Smooth muscle cell (in vitro differentiated cells): Measurements from ENCODE around the gene RENBP. TPM values are rescaled to one million over a fixed set of nuclear protein-coding genes. Genes with fewer than 3 reads are reported as not detected.

ENCODE experiments used
- DNase-seq: peaks from one replicate; lab custom pipeline; 2025; ENCODE audit not compliant: unreplicated experiment; lab: John Stamatoyannopoulos, UW
- H2AFZ ChIP-seq: fragments of 200-600 bp; sonication (generic); 2 replicates; pipeline ENCODE4 v1.6.0; 2016; ENCODE audit warnings: antibody characterized with exemption, low read depth, mild to moderate bottlenecking
- H3F3A ChIP-seq: fragments of 200-600 bp; sonication (generic); 2 replicates; pipeline ENCODE4 v1.6.0; 2017; ENCODE audit warnings: antibody characterized with exemption, low read depth
- H3K27ac ChIP-seq: fragments of 200-600 bp; sonication (generic); 2 replicates; pipeline ENCODE4 v1.5.1; 2016; ENCODE audit warnings: low read depth, mild to moderate bottlenecking
- H3K27me3 ChIP-seq: fragments of 200-600 bp; sonication (generic); 2 replicates; pipeline ENCODE4 v1.6.1; 2016; ENCODE audit warnings: low read depth, mild to moderate bottlenecking
- H3K36me3 ChIP-seq: fragments of 200-600 bp; sonication (generic); 2 replicates; pipeline ENCODE4 v1.5.1; 2016; ENCODE audit warnings: low read depth
- H3K4me1 ChIP-seq: fragments of 200-600 bp; sonication (generic); 2 replicates; pipeline ENCODE4 v1.5.1; 2016; ENCODE audit warnings: low read depth
- H3K4me2 ChIP-seq: fragments of 200-600 bp; sonication (generic); 2 replicates; pipeline ENCODE4 v1.6.0; 2016; ENCODE audit warnings: mild to moderate bottlenecking
- H3K4me3 ChIP-seq: fragments of 200-600 bp; sonication (generic); 2 replicates; pipeline ENCODE4 v1.5.1; 2016; ENCODE audit warnings: mild to moderate bottlenecking
- H3K79me2 ChIP-seq: fragments of 200-600 bp; sonication (generic); 2 replicates; pipeline ENCODE4 v1.6.0; 2016; ENCODE audit warnings: low read depth, mild to moderate bottlenecking
- H3K9ac ChIP-seq: fragments of 200-600 bp; sonication (generic); 2 replicates; pipeline ENCODE4 v1.6.0; 2016; ENCODE audit warnings: low read depth
- H3K9me3 ChIP-seq: fragments of 200-600 bp; sonication (generic); replicated peaks from 2 replicates; pipeline ENCODE4 v1.5.1; 2016; ENCODE audit warnings: low read depth
- H4K20me1 ChIP-seq: fragments of 200-600 bp; sonication (generic); 2 replicates; pipeline ENCODE4 v1.6.0; 2016; ENCODE audit warnings: low read depth
- WGBS: methylation state at CpG from one replicate; pipeline ENCODE4 v1.1.7; 2016; ENCODE audit warnings: low lambda C conversion rate; 5-methylcytosine and 5-hydroxymethylcytosine counted together
- polyA plus RNA-seq: library from polyadenylated mRNA; unstranded; fragments of >200 nt; fragmentation: Nextera tagmentation; extraction: Ambion mirVana; gene quantifications from 2 replicates; pipeline ENCODE4 v1.2.1, GENCODE V29; 2016
- total RNA-seq: library from RNA; depleted of rRNA; stranded (reverse); fragments of >200 nt; gene quantifications from 2 replicates; pipeline ENCODE4 v1.2.3, GENCODE V29; 2014
- TF ChIP-seq, protein P1 (sequence below): fragments of 200-600 bp; sonication (generic); IDR thresholded peaks from 2 replicates; pipeline ENCODE4 v1.5.1; 2017; ENCODE audit warnings: borderline replicate concordance, mild to moderate bottlenecking, antibody characterized with exemption; ENCODE audit not compliant: insufficient read depth, poor library complexity, severe bottlenecking

Gene RENBP
- total and polyA plus RNA-seq, 2 experiments from 2014 or later: 0.11 TPM; not detected in 1

- Histone ChIP-seq H3K27me3 (no peaks in the 10 kb centered on the region), H3K4me1 (no peaks in the 10 kb centered on the region), H3K27ac (no peak overlapping the region), H3F3A (no peaks in the 10 kb centered on the region), H3K36me3 (no peaks in the 10 kb centered on the region), H3K9ac (no peak overlapping the region), H2AFZ (no peak overlapping the region), H3K4me3 (no peak overlapping the region), H3K79me2 (no peaks in the 10 kb centered on the region), H3K9me3 (no peaks in the 10 kb centered on the region), H3K4me2 (no peak overlapping the region), H4K20me1 (peaks cover 5% of the 10 kb centered on the region)
- TF ChIP-seq, protein P1, sequence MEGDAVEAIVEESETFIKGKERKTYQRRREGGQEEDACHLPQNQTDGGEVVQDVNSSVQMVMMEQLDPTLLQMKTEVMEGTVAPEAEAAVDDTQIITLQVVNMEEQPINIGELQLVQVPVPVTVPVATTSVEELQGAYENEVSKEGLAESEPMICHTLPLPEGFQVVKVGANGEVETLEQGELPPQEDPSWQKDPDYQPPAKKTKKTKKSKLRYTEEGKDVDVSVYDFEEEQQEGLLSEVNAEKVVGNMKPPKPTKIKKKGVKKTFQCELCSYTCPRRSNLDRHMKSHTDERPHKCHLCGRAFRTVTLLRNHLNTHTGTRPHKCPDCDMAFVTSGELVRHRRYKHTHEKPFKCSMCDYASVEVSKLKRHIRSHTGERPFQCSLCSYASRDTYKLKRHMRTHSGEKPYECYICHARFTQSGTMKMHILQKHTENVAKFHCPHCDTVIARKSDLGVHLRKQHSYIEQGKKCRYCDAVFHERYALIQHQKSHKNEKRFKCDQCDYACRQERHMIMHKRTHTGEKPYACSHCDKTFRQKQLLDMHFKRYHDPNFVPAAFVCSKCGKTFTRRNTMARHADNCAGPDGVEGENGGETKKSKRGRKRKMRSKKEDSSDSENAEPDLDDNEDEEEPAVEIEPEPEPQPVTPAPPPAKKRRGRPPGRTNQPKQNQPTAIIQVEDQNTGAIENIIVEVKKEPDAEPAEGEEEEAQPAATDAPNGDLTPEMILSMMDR: no peak
- DNase-seq: no peak
- WGBS: 91% methylated on average over 32 of the region's 32 CpGs
Measured at GRCh38 chrX:153952373-153953026, 8.1 kb upstream of the RENBP start.

DNA sequence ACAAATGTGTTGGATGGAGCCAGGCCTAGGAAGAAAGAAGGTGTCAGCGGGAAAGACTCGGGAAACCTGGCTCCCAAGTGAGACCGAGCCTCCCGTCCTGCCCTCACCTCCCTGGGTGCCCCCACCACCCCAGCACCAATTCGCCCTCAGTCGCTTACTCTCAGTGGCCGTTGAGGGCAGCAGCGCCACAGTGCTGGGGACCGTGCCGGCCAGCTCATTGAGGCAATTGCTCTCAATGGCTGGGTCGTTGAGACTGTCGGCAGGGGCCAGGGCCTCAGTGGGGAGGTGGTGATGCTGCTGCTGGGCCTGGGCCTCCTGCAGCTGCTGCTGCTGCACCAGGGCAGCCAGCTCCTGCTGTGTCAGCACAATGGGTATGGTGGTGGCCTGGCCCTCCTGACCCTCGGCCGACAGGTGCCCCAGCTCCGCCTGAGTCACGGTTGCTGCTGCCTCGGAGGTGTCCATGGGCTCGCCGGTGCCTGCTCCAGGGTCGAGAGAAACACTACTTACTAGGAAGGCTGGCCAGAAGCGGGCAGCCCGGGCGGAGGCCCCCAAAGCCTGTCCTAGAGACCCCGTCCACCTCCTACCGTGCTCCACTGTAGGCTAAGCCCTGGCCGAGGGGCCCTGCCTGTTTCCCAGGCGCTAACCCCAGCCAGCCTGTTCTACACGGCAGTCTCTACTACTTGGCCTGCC is 7.4 kb upstream of the RENBP start:
- WGBS: 94% methylated on average over 26 of the region's 28 CpGs
- Histone ChIP-seq H3K27ac (no peak overlapping the region), H3K36me3 (no peaks in the 10 kb centered on the region), H3K4me1 (no peaks in the 10 kb centered on the region), H4K20me1 (peaks cover 5% of the 10 kb centered on the region), H3K27me3 (no peaks in the 10 kb centered on the region), H3K79me2 (no peaks in the 10 kb centered on the region), H3K9me3 (no peaks in the 10 kb centered on the region), H3K9ac (no peak overlapping the region), H2AFZ (no peak overlapping the region), H3K4me2 (no peak overlapping the region), H3K4me3 (no peak overlapping the region), H3F3A (no peaks in the 10 kb centered on the region)
- TF ChIP-seq, protein P1: no peak
- no peak for DNase-seq

- H3K4me1 ChIP-seq: no peaks in the 10 kb centered on the region
- no peaks in the 10 kb centered on the region for H3K9me3 ChIP-seq
- no peaks in the 10 kb centered on the region for H3K27me3 ChIP-seq
- no peaks in the 10 kb centered on the region for H3F3A ChIP-seq
- DNase-seq: no peak
- H3K9ac ChIP-seq: no peak overlapping the region
- no peaks in the 10 kb centered on the region for H3K36me3 ChIP-seq
- H3K4me3 ChIP-seq: no peak overlapping the region
- H3K27ac ChIP-seq: no peak overlapping the region
- H3K4me2 ChIP-seq: no peak overlapping the region
- TF ChIP-seq, protein P1: no peak
- H4K20me1 ChIP-seq: peaks cover 5% of the 10 kb centered on the region
- H3K79me2 ChIP-seq: no peaks in the 10 kb centered on the region
- H2AFZ ChIP-seq: no peak overlapping the region
- 87% methylated on average over 18 of the region's 19 CpGs for WGBS
Measured at GRCh38 chrX:153950127-153950526, 5.7 kb upstream of the RENBP start.
